B cell (primary cell): ENCODE measurements around the gene FTO. TPM values are rescaled to one million over a fixed set of nuclear protein-coding genes. Genes with fewer than 3 reads are reported as not detected.

Source experiments
- ATAC-seq: fragments of 200-7000 bp; cut with Tn5 transposase; one replicate; pipeline ENCODE4 v1.10.0; 2021; ENCODE audit warnings: low read depth, mild to moderate bottlenecking, moderate number of reproducible peaks, moderate library complexity
- CTCF ChIA-PET: fragments of 350-600 bp; sonication (Branson Sonifier 250); formaldehyde crosslinking; loops from one replicate; lab custom pipeline; 2021; ENCODE audit warnings: antibody characterized with exemption, inconsistent platforms; lab: Charles Lee
- POLR2A ChIA-PET: fragments of 350-600 bp; sonication (Branson Sonifier 250); formaldehyde crosslinking; loops from one replicate; lab custom pipeline; 2021; ENCODE audit warnings: antibody characterized with exemption; lab: Charles Lee
- DNase-seq: peaks from one replicate; pipeline ENCODE4 v3.0.0; 2013
- H2AFZ ChIP-seq: 2 replicates; pipeline ENCODE4 v1.6.1; 2012; ENCODE audit warnings: mild to moderate bottlenecking, low read depth, low read length; ENCODE audit not compliant: insufficient read depth, poor library complexity, severe bottlenecking
- H3K27ac ChIP-seq, 2 donors: 1 replicate in 1 of 2; 2 replicates in 1 of 2; pipeline ENCODE4 v1.5.1; 2012 to 2013; ENCODE audit warnings: low read length in 2 of 2, mild to moderate bottlenecking in 2 of 2, moderate library complexity in 1 of 2
- H3K27me3 ChIP-seq, 4 experiments: fragments of 200-600 bp in 1 of 4; sonication (generic) in 1 of 4; replicated peaks in 1 of 4; 1 replicate in 2 of 4; 2 replicates in 2 of 4; pipeline versions ENCODE4 v1.6.1 to v1.7.0; 2013 to 2016; ENCODE audit warnings: low read length in 3 of 4, mild to moderate bottlenecking in 2 of 4, mixed read lengths in 1 of 4, moderate library complexity in 1 of 4; ENCODE audit not compliant: insufficient read depth in 4 of 4, control insufficient read depth in 3 of 4; ENCODE audit errors: control extremely low read depth in 1 of 4
- H3K36me3 ChIP-seq, 2 experiments: replicated peaks in 1 of 2; 1 replicate in 1 of 2; 2 replicates in 1 of 2; pipeline versions ENCODE4 v1.6.1 to v1.7.1; 2013; ENCODE audit warnings: low read length in 1 of 2; ENCODE audit not compliant: insufficient read depth in 2 of 2, control insufficient read depth in 1 of 2; ENCODE audit errors: control extremely low read depth in 1 of 2, extremely low read depth in 1 of 2
- H3K4me1 ChIP-seq, 2 donors: fragments of 200-600 bp in 1 of 2; sonication (generic) in 1 of 2; 1 replicate in 1 of 2; 2 replicates in 1 of 2; pipeline versions ENCODE4 v1.5.1 to v1.6.1; 2013 to 2017; ENCODE audit warnings: low read length in 2 of 2; ENCODE audit not compliant: control insufficient read depth in 2 of 2, insufficient read depth in 2 of 2
- H3K4me2 ChIP-seq: replicated peaks from 2 replicates; pipeline ENCODE3; 2012; ENCODE audit warnings: mild to moderate bottlenecking, low read depth, low read length; ENCODE audit not compliant: poor library complexity, severe bottlenecking
- H3K4me3 ChIP-seq, 5 experiments: fragments of 200-600 bp in 1 of 5; sonication (generic) in 1 of 5; 1 replicate in 3 of 5; 2 replicates in 2 of 5; pipeline versions ENCODE4 v1.5.1 to v1.7.0; 2011 to 2016; ENCODE audit warnings: low read length in 4 of 5, mild to moderate bottlenecking in 4 of 5, low read depth in 2 of 5, control low read depth in 1 of 5, moderate library complexity in 1 of 5; ENCODE audit not compliant: insufficient read depth in 1 of 5; ENCODE audit errors: control extremely low read depth in 1 of 5, extremely low read depth in 1 of 5
- H3K79me2 ChIP-seq: fragments of 200-600 bp; sonication (generic); one replicate; pipeline ENCODE4 v1.6.0; 2016; ENCODE audit warnings: low read length; ENCODE audit not compliant: control insufficient read depth, insufficient read depth
- H3K9ac ChIP-seq: fragments of 200-600 bp; sonication (generic); 2 replicates; pipeline ENCODE4 v1.6.1; 2017; ENCODE audit warnings: mild to moderate bottlenecking, low read length, moderate library complexity
- H3K9me3 ChIP-seq, 3 donors: one replicate each; pipeline versions ENCODE4 v1.6.1 to v1.7.1; 2013; ENCODE audit warnings: low read length in 2 of 3; ENCODE audit not compliant: control insufficient read depth in 2 of 3, insufficient read depth in 1 of 3; ENCODE audit errors: control extremely low read depth in 1 of 3
- H4K20me1 ChIP-seq: 2 replicates; pipeline ENCODE4 v1.6.0; 2012; ENCODE audit warnings: mild to moderate bottlenecking, low read length; ENCODE audit not compliant: insufficient read depth, control insufficient read depth, poor library complexity, severe bottlenecking
- H3K27ac Mint-ChIP-seq: one replicate; pipeline ENCODE4 v1.8.0; 2021; ENCODE audit warnings: mixed read lengths
- H3K27me3 Mint-ChIP-seq: one replicate; pipeline ENCODE4 v1.8.0; 2021; ENCODE audit warnings: mixed read lengths
- H3K4me1 Mint-ChIP-seq: one replicate; pipeline ENCODE4 v1.8.0; 2021; ENCODE audit warnings: mixed read lengths
- H3K4me3 Mint-ChIP-seq: one replicate; pipeline ENCODE4 v1.8.0; 2021; ENCODE audit warnings: mixed read lengths
- H3K9me3 Mint-ChIP-seq: one replicate; pipeline ENCODE4 v1.8.0; 2022; ENCODE audit warnings: mixed read lengths; ENCODE audit not compliant: insufficient read depth
- EZH2 ChIP-seq: IDR thresholded peaks from 2 replicates; pipeline ENCODE4 v1.6.1; 2012; ENCODE audit warnings: borderline replicate concordance, low read depth, mild to moderate bottlenecking, moderate library complexity, low read length; ENCODE audit not compliant: insufficient read depth, poor library complexity, severe bottlenecking
- WGBS: methylation state at CpG from one replicate; pipeline ENCODE4 v1.1.5; 2013; ENCODE audit warnings: missing lambda C conversion rate; ENCODE audit not compliant: insufficient coverage; 5-methylcytosine and 5-hydroxymethylcytosine counted together
- intact Hi-C: fragments of 100-400 bp; cut with micrococcal nuclease; formaldehyde crosslinking; loops from one replicate; pipeline ENCODE4 v1.10.0; 2022
- polyA plus RNA-seq: library from polyadenylated mRNA; depleted of rRNA; stranded (reverse); fragments of >200 nt; gene quantifications from 2 replicates; pipeline ENCODE4 v1.2.3, GENCODE V29; 2012
- total RNA-seq, 2 donors: library from RNA; stranded (reverse); fragments of 120-200 nt in 1 of 2; gene quantifications; 1 replicate in 1 of 2; 2 replicates in 1 of 2; pipeline versions ENCODE4 v1.2.3 to v1.2.4, GENCODE V29; 2013 to 2022
- TF ChIP-seq, protein P1 (sequence below): fragments of 200-600 bp; IDR thresholded peaks from one replicate; pipeline ENCODE4 v1.8.0; 2022; ENCODE audit warnings: antibody characterized with exemption, mild to moderate bottlenecking

FTO gene
- total and polyA plus RNA-seq, 2 donors (not counting 1 experiment from before 2014, with no cell fraction given), result 26.5 to 68.5 TPM

DNA sequence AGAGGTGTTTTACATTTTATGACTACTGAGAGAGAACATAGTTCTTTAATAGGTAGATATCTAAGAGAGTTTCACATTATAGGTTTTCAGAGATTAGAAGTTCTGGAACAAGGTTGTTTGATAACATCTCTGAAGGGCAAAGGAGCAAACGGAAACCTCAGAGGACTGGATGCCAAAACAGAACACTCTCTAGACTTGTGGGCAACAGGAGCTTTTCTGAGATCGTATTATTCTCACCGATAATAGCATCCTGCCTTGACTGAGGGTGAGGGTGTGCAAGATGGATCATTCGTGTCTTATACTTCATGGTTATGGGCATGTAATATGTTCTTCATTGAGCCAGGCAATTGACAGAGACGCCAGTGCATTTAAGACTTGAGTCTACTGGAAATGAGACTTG, 347.9 kb downstream of the FTO start:
- POLR2A ChIA-PET, result no interaction called here

DNA sequence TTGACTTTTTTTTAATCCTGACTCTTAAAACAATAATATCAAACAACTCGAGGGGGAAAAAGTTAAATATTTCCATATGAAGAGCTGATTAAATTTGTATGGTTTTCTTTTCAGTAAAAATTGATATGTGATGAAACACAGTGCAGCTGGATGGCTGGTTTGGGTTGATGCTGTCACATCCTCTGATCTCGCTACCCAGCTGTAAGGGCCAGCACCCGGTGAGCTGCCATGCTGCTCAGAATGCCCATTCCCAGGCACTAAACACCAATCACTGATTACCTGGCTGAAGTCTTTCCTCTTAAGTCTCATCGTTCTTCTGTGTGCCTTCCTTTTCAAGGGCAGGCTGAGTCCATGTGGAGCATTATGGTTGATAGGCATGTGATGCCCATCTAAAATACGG, 348.3 kb downstream of the FTO start:
- ATAC-seq (no peak), DNase-seq (no peak)
- no peaks in the 10 kb centered on the region for H3K9me3 Mint-ChIP-seq
- intact Hi-C loops, result no loop called here
- Histone ChIP-seq H3K79me2 (no peaks in the 10 kb centered on the region), H3K4me1 (no peaks in the 10 kb centered on the region), H3K4me2 (no peak overlapping the region), H3K27me3 (no peaks in the 10 kb centered on the region), H4K20me1 (no peaks in the 10 kb centered on the region), H3K27ac (no peak overlapping the region), H3K36me3 (no peaks in the 10 kb centered on the region), H3K4me3 (no peak overlapping the region), H3K9me3 (no peaks in the 10 kb centered on the region), H2AFZ (no peak overlapping the region), H3K9ac (no peak overlapping the region)
- CTCF ChIA-PET, result no interaction called here
- H3K4me3 Mint-ChIP-seq, result no peak overlapping the region
- no peak overlapping the region for H3K27ac Mint-ChIP-seq
- no peaks in the 10 kb centered on the region for H3K4me1 Mint-ChIP-seq
- H3K27me3 Mint-ChIP-seq, result no peaks in the 10 kb centered on the region
- TF ChIP-seq EZH2, result no peak
- WGBS, result 85% methylated on average over 4 of the region's 5 CpGs
- POLR2A ChIA-PET, result no interaction called here

More for the DNA sequence above, 347.9 kb downstream of the FTO start:
- H3K27me3 ChIP-seq, result no peaks in the 10 kb centered on the region
- 43% methylated on average over 1 of the region's 5 CpGs for WGBS
- no peak for DNase-seq
- TF ChIP-seq, protein P1, sequence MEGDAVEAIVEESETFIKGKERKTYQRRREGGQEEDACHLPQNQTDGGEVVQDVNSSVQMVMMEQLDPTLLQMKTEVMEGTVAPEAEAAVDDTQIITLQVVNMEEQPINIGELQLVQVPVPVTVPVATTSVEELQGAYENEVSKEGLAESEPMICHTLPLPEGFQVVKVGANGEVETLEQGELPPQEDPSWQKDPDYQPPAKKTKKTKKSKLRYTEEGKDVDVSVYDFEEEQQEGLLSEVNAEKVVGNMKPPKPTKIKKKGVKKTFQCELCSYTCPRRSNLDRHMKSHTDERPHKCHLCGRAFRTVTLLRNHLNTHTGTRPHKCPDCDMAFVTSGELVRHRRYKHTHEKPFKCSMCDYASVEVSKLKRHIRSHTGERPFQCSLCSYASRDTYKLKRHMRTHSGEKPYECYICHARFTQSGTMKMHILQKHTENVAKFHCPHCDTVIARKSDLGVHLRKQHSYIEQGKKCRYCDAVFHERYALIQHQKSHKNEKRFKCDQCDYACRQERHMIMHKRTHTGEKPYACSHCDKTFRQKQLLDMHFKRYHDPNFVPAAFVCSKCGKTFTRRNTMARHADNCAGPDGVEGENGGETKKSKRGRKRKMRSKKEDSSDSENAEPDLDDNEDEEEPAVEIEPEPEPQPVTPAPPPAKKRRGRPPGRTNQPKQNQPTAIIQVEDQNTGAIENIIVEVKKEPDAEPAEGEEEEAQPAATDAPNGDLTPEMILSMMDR, result no peak
- no peak for TF ChIP-seq EZH2
- Mint-ChIP-seq H3K4me3 (no peak overlapping the region), H3K27me3 (no peaks in the 10 kb centered on the region), H3K9me3 (no peaks in the 10 kb centered on the region), H3K27ac (no peak overlapping the region), H3K4me1 (no peaks in the 10 kb centered on the region)
- H3K36me3 ChIP-seq, result no peaks in the 10 kb centered on the region
- H3K79me2 ChIP-seq, result no peaks in the 10 kb centered on the region
- H3K9me3 ChIP-seq, result no peaks in the 10 kb centered on the region
- H3K4me2 ChIP-seq, result no peak overlapping the region
- no peak for ATAC-seq
- H3K4me1 ChIP-seq, result no peaks in the 10 kb centered on the region
- no peaks in the 10 kb centered on the region for H4K20me1 ChIP-seq
- H3K27ac ChIP-seq, result no peak overlapping the region
- H3K4me3 ChIP-seq, result no peak overlapping the region
- H3K9ac ChIP-seq, result no peak overlapping the region
- H2AFZ ChIP-seq, result no peak overlapping the region
- CTCF ChIA-PET, result no interaction called here
- intact Hi-C loops, result no loop called here
